Kidney tubule cell (primary cell): Measurements from ENCODE around the gene ZNF202.
"Not testable (repeated sequence)": the region's sequence is repeated elsewhere in the genome, so short reads cannot be mapped to it uniquely, and the experiment has no call there.

Experiments
- DNase-seq: peaks from one replicate; pipeline ENCODE4 v3.0.0-alpha.2; 2018; ENCODE audit warnings: low spot score

ZNF202 gene

GRCh38 chr11:123741159-123742030 lies at the start of gene ZNF202:
Gene ZNF202 (minus strand): TSS chr11:123741660. CDS start chr11:123730888, 10,772 bp downstream.
- peak; percentile 88 for DNase-seq

- DNase-seq, result no peak
Measured at GRCh38 chr11:123783536-123783935, 42.1 kb upstream of the ZNF202 start.

GRCh38 chr11:123778511-123778910 lies 37.1 kb upstream of the ZNF202 start:
- DNase-seq, result no peak

GRCh38 chr11:123775715-123776549 lies 34.5 kb upstream of the ZNF202 start:
- DNase-seq, result no peak

GRCh38 chr11:123775289-123775688 lies 33.8 kb upstream of the ZNF202 start:
- DNase-seq, result no peak

DNA sequence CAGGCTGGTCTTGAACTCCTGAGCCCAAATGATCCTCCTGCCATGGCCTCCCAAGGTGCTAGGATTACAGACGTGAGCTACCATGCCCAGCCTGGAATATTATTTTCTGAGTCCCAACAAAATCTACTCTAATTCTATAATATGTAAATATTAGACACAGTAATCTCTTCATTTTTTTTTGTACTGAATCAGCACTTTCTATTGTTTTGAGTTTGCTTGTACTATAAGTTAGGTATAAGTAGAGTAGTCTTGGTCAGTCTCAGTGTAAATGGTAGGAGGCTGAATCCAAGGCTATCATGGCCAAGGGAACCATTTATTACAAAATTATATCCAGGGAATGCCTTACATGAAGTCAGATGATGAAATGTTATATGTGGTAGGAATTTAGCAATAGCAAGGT lies 32.5 kb upstream of the ZNF202 start:
- DNase-seq, result no peak

GRCh38 chr11:123773026-123773425 lies 31.6 kb upstream of the ZNF202 start:
- DNase-seq, result no peak

DNA sequence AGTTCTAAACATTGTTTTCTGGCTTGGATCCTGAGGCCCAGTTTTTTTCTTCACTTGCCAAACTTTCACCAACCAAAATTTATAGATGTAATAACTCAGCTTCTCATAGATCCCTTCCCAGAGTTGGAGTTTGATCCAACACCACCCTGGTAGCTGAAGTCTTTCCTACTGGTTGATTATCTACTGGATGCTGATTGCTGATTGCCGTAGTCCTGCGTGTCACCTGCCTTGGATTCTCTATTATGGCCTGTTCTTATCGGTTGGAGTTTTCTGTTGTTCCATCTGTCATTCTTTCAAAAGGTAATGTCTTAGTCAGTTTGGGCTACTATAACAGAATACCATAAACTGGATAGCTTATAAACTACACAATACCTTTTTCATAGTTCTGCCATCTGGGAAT lies 30.2 kb upstream of the ZNF202 start:
- DNase-seq, result no peak

GRCh38 chr11:123770712-123771111 lies 29.3 kb upstream of the ZNF202 start:
- DNase-seq, result no peak

- DNase-seq, result no peak
Measured at GRCh38 chr11:123765601-123766000, 24.1 kb upstream of the ZNF202 start.

- no peak for DNase-seq
Measured at GRCh38 chr11:123762422-123762821, 21.0 kb upstream of the ZNF202 start.

DNA sequence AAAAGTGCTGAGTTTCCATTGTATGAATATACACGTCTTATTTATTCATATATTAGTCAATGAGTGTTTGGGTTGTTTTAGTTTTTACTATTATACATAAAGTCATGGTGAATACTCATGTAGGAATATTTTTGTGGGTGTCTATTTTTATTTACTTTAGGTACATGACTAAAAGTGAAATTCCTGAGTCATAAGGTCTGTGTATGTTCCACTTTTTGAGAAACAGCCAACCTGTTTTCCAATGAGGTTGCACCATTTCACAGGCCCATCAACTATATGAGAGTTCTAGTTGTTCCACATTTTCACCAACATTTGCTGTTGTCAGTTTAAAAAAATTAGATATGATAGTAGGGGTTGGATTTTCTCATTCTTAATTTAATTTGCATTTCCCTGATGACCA lies 19.4 kb upstream of the ZNF202 start:
- no peak for DNase-seq

DNA sequence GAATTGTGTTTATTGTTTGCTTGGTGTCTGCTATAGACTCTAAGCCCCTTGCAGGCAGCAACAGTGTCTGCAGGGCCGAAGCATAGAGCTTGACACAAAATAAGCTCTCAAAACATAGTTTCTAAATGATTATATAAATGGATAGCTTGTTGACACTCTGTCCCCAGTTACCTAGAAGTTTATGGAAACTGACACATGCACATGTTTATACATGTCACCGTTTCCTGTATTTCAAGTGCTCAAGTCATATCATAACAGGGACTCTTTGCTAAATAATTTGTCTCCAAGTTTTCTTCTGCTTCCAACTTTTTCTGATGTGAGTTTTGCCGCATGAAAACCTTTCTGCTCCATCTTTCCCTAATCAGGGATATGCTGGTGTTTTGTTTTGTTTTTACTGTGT lies 16.5 kb upstream of the ZNF202 start:
- no peak for DNase-seq

GRCh38 chr11:123755813-123756212 lies 14.4 kb upstream of the ZNF202 start:
- DNase-seq, result no peak

- DNase-seq, result no peak
Measured at GRCh38 chr11:123755344-123755743, 13.9 kb upstream of the ZNF202 start.

- no peak for DNase-seq
Measured at GRCh38 chr11:123754101-123754568, 12.7 kb upstream of the ZNF202 start, which contains the start of gene OR6X1. Gene OR6X1 (minus strand): TSS chr11:123754518. CDS start chr11:123754518, 0 bp downstream.

GRCh38 chr11:123753110-123753509 lies 11.7 kb upstream of the ZNF202 start:
- DNase-seq, result no peak

- DNase-seq, result no peak
Measured at GRCh38 chr11:123751781-123752180, 10.3 kb upstream of the ZNF202 start.

- DNase-seq, result not testable (repeated sequence)
Measured at GRCh38 chr11:123748349-123748748, 6.9 kb upstream of the ZNF202 start.

DNA sequence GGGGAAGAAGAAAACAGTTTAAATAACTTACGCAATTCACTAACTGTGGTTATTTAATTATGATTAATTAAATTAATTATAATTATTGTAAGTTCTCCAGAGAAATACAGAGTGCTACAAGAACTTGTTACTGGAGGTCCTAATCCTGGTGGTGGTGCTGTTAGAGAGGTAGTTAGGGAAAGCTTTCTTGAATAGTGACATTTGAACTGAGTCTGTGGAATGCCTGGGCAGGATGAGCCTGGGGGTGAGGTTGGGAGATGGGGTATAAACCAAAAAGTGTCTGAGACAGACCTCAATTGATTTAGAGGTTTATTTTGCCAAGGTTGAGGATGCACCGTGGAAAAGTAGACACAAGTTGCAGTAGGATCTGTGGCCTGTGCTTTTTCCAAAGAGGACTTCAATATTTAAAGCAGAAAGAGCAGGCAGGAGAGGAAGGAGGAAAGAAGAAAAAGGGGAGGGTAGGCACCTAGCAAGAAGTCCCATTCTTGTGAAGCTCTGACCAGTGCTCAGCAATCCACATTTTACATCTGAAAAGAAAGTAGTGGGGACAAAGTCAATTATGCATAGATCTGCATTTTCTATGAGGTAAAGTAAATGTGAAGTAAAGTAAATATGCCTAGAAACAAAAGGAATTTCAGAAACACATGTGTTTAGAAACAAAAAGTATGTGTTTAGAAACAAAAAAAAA lies 4.4 kb upstream of the ZNF202 start:
- DNase-seq, result no peak

- no peak for DNase-seq
Measured at GRCh38 chr11:123742724-123743120, 1.3 kb upstream of the ZNF202 start.

GRCh38 chr11:123742031-123742723 lies 717 bp upstream of the ZNF202 start:
- peak; percentile 1 for DNase-seq
